A549 treated with CpdA at 1 μM for 4 hours (cell line): ENCODE measurements around the gene NELFE. TPM values are rescaled to one million over a fixed set of nuclear protein-coding genes. Genes with fewer than 3 reads are reported as not detected.

Experiments used
- total RNA-seq: library from RNA; stranded (reverse); fragments of 200-300 nt; extraction: Qiagen RNA extraction; gene quantifications from 5 replicates; pipeline ENCODE4 v1.2.3, GENCODE V29; 2022; ENCODE audit warnings: low read depth

Gene NELFE, protein sequence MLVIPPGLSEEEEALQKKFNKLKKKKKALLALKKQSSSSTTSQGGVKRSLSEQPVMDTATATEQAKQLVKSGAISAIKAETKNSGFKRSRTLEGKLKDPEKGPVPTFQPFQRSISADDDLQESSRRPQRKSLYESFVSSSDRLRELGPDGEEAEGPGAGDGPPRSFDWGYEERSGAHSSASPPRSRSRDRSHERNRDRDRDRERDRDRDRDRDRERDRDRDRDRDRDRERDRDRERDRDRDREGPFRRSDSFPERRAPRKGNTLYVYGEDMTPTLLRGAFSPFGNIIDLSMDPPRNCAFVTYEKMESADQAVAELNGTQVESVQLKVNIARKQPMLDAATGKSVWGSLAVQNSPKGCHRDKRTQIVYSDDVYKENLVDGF
- total RNA-seq = 74.0 to 93.6 TPM (median 77.4 TPM) in 5 replicates

DNA sequence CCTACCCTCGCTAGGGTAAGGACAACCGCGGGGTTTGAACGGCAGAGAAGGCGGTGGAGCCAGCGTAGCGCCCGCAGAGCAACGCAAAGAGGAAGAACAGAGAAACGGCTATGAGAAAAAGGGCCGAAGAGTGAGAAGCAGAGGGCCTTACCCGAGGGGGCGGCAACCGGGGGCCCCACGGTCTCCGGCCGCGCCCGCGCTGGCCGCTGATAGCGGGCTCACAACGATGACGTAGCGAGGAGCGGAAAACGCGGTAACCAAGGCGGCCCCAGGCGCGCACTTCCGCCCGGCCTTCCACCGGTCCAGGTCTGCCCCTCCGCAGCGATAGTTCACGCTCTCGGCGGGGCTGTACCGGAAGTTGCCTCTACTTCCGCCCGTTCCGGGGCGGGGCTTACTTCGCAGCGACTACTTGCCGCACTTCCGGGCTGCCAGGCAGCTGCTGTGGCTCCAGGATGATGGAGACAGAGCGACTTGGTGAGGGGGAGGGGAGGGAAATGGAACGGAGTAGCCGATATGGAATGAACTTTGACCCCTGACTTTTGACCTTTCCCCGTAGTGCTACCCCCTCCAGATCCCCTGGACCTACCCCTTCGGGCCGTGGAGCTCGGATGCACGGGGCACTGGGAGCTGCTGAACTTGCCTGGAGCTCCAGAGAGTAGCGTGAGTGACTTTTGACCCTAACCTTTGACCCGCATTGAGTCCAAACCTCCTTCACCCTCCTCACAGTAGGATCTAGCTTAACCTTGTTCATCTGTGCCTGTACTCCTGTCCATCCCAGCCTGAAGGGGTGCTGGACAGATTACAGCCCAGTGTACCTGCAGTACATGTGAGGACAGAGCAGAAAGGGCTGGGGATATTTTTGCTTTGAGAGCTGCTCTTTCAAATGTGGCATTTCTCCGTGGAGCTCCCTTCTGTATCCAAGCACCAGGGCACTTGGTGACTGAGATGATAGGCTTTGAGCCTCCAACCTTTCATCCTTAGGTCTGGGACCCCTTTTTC is at the start of gene NELFE, which contains the start of gene SKIC2:
TSS of gene NELFE (minus strand) at position 231 of the 999 bp plus-strand sequence. CDS start 525 bp downstream, outside the sequence.
TSS of gene SKIC2 (plus strand) at position 435 of the 999 bp plus-strand sequence. CDS start at position 453, 18 bp downstream.

GRCh38 chr6:31981744-31982143 is 23.0 kb upstream of the NELFE start, which contains the start of gene C4A:
Gene C4A, plus strand, starts transcription at chr6:31982057. Its CDS starts 51 bp downstream, at chr6:31982108.

DNA sequence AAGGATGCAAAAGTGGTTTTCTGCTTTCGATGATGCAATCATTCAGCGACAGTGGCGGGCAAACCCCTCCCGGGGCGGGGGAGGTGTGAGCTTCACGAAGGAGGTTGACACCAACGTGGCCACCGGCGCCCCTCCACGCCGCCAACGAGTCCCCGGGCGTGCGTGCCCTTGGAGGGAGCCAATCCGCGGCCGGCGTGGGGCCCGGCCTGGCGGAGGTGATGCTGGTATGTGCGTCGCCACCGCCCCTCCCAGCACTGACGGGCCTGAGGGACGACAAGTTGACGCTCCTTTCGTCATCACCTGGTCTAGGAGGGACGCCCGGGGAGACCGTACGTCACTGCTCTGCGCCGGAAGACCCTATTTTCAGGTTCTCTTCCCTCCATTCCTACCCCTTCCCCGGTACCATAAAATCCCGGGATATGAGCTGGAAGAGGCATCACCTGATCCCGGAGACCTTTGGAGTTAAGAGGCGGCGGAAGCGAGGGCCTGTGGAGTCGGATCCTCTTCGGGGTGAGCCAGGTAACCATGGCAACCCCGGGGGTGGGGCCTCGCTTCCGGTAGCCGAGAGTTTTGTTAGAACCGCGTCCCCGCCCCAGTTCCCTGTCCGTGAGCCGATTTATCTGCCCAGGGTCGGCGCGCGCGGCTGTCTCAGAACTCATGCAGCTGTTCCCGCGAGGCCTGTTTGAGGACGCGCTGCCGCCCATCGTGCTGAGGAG is 13.4 kb upstream of the NELFE start, which contains the start of gene DXO:
TSS of gene DXO (minus strand) at position 146 of the 716 bp plus-strand sequence. CDS start 463 bp downstream, outside the sequence.

DNA sequence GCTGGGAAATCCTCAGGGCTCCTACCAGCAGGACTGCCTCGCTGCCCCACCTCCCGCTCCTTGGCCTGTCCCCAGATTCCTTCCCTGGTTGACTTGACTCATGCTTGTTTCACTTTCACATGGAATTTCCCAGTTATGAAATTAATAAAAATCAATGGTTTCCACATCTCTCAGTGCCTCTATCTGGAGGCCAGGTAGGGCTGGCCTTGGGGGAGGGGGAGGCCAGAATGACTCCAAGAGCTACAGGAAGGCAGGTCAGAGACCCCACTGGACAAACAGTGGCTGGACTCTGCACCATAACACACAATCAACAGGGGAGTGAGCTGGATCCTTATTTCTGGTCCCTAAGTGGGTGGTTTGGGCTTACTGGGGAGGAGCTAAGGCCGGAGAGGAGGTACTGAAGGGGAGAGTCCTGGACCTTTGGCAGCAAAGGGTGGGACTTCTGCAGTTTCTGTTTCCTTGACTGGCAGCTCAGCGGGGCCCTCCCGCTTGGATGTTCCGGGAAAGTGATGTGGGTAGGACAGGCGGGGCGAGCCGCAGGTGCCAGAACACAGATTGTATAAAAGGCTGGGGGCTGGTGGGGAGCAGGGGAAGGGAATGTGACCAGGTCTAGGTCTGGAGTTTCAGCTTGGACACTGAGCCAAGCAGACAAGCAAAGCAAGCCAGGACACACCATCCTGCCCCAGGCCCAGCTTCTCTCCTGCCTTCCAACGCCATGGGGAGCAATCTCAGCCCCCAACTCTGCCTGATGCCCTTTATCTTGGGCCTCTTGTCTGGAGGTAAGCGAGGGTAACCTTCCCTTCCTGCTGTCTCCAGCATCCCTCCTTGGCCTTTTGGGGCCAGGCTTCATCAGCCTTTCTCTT is 13.0 kb downstream of the NELFE start, which contains the start of gene CFB:
TSS of gene CFB (plus strand) at position 589 of the 863 bp plus-strand sequence. CDS start at position 716, 127 bp downstream.

GRCh38 chr6:31927242-31927862 is 31.4 kb downstream of the NELFE start, which contains the start of gene C2:
Gene C2, plus strand, starts transcription at chr6:31927717. Its CDS starts 36 bp downstream, at chr6:31927753.

Other genes starting within 250 kb of the NELFE start
- gene LY6G6D, start 243.6 kb downstream of the NELFE start, total RNA-seq = not detected in 5 replicates
- 0.11 TPM in 1 of 5 replicates, not detected in the others for gene LY6G6C, start 237.2 kb downstream of the NELFE start, total RNA-seq
- not detected in 5 replicates for gene MPIG6B, start 235.6 kb downstream of the NELFE start, total RNA-seq
- 25.6 to 30.4 TPM (median 28.7 TPM) in 5 replicates for gene DDAH2, start 229.7 kb downstream of the NELFE start, total RNA-seq
- gene CLIC1, start 222.4 kb downstream of the NELFE start, total RNA-seq = 495 to 530 TPM (median 516 TPM) in 5 replicates
- 12.1 to 16.5 TPM (median 15.1 TPM) in 5 replicates for gene MSH5, start 219.0 kb downstream of the NELFE start, total RNA-seq
- gene SAPCD1, start 196.3 kb downstream of the NELFE start, total RNA-seq = 3.6 to 5.9 TPM (median 4.7 TPM) in 5 replicates
- 0.61 to 2.0 TPM (median 1.5 TPM) in 5 replicates for gene VWA7, start 181.6 kb downstream of the NELFE start, total RNA-seq
- gene VARS1, start 163.2 kb downstream of the NELFE start, total RNA-seq = 50.8 to 60.2 TPM (median 57.2 TPM) in 5 replicates
- 49.7 to 68.8 TPM (median 64.6 TPM) in 5 replicates for gene LSM2, start 152.0 kb downstream of the NELFE start, total RNA-seq
- 1.3 to 2.2 TPM (median 2.1 TPM) in 5 replicates for gene HSPA1L, start 143.7 kb downstream of the NELFE start, total RNA-seq
- 218 to 535 TPM (median 388 TPM) in 5 replicates for gene HSPA1A, start 143.4 kb downstream of the NELFE start, total RNA-seq
- 167 to 379 TPM (median 289 TPM) in 5 replicates for gene HSPA1B, start 131.2 kb downstream of the NELFE start, total RNA-seq
- 25.3 to 37.2 TPM (median 30.6 TPM) in 5 replicates for gene NEU1, start 96.2 kb downstream of the NELFE start, total RNA-seq
- gene SLC44A4, start 80.0 kb downstream of the NELFE start, total RNA-seq = 0.10 to 0.14 TPM (median 0.13 TPM) in 3 of 5 replicates, not detected in the others
- 25.6 to 34.6 TPM (median 30.8 TPM) in 5 replicates for gene EHMT2, start 61.3 kb downstream of the NELFE start, total RNA-seq
- 3.2 to 5.4 TPM (median 4.8 TPM) in 5 replicates for gene ZBTB12, start 56.9 kb downstream of the NELFE start, total RNA-seq
- 0.19 to 0.66 TPM (median 0.27 TPM) in 5 replicates for gene C2, start 31.3 kb downstream of the NELFE start, total RNA-seq
- 1.4 to 3.1 TPM (median 2.1 TPM) in 5 replicates for gene CFB, start 12.9 kb downstream of the NELFE start, total RNA-seq
- 22.7 to 25.6 TPM (median 24.7 TPM) in 5 replicates for gene SKIC2, start 204 bp upstream of the NELFE start, total RNA-seq
- gene DXO, start 13.2 kb upstream of the NELFE start, total RNA-seq = 9.7 to 13.2 TPM (median 11.9 TPM) in 5 replicates
- 0.48 to 1.3 TPM (median 0.98 TPM) in 5 replicates for gene C4A, start 23.1 kb upstream of the NELFE start, total RNA-seq
- gene C4B, start 55.8 kb upstream of the NELFE start, total RNA-seq = 0.56 to 1.3 TPM (median 0.94 TPM) in 5 replicates
- not detected in 5 replicates for gene CYP21A2, start 79.4 kb upstream of the NELFE start, total RNA-seq
- 0.42 to 0.92 TPM (median 0.67 TPM) in 5 replicates for gene TNXB, start 150.4 kb upstream of the NELFE start, total RNA-seq
- gene ATF6B, start 169.3 kb upstream of the NELFE start, total RNA-seq = 26.8 to 36.7 TPM (median 34.5 TPM) in 5 replicates
- 7.0 to 9.3 TPM (median 8.2 TPM) in 5 replicates for gene FKBPL, start 171.3 kb upstream of the NELFE start, total RNA-seq
- 0.45 to 0.98 TPM (median 0.65 TPM) in 5 replicates for gene PRRT1, start 193.0 kb upstream of the NELFE start, total RNA-seq
- gene PPT2, start 195.2 kb upstream of the NELFE start, total RNA-seq = 8.1 to 10.0 TPM (median 9.0 TPM) in 5 replicates
- 1.1 to 2.4 TPM (median 1.3 TPM) in 5 replicates for gene EGFL8, start 205.6 kb upstream of the NELFE start, total RNA-seq
- gene AGPAT1, start 217.1 kb upstream of the NELFE start, total RNA-seq = 32.1 to 40.9 TPM (median 40.2 TPM) in 5 replicates
- 33.1 to 47.7 TPM (median 45.2 TPM) in 5 replicates for gene RNF5, start 219.4 kb upstream of the NELFE start, total RNA-seq
- 1.2 to 2.3 TPM (median 1.7 TPM) in 5 replicates for gene AGER, start 225.3 kb upstream of the NELFE start, total RNA-seq
- gene PBX2, start 231.2 kb upstream of the NELFE start, total RNA-seq = 15.2 to 21.6 TPM (median 17.8 TPM) in 5 replicates
- 0.31 to 0.67 TPM (median 0.50 TPM) in 5 replicates for gene GPSM3, start 233.7 kb upstream of the NELFE start, total RNA-seq